DND-41 (cell line): ENCODE measurements around the gene PHF21B.

ENCODE experiments used
- ATAC-seq: fragments of 200-7000 bp; cut with Tn5 transposase; 3 replicates; pipeline ENCODE4 v1.9.1; 2021; ENCODE audit warnings: low read depth; ENCODE audit not compliant: insufficient read depth
- DNase-seq: peaks from one replicate; pipeline ENCODE4 v3.0.0-alpha.2; 2020
- H2AFZ ChIP-seq: 2 replicates; pipeline ENCODE4 v1.6.0; 2012; ENCODE audit warnings: low read depth, low read length
- H3K27ac ChIP-seq: 2 replicates; pipeline ENCODE4 v1.5.1; 2012; ENCODE audit warnings: low read length, inconsistent platforms
- H3K27me3 ChIP-seq: fragments of 200-600 bp; sonication (generic); 2 replicates; pipeline ENCODE4 v1.6.0; 2012; ENCODE audit warnings: low read length, mild to moderate bottlenecking, inconsistent platforms; ENCODE audit not compliant: insufficient read depth, poor library complexity
- H3K36me3 ChIP-seq: 2 replicates; pipeline ENCODE4 v1.5.1; 2012; ENCODE audit warnings: low read length, inconsistent platforms; ENCODE audit not compliant: insufficient read depth
- H3K4me1 ChIP-seq: 2 replicates; pipeline ENCODE4 v1.5.1; 2012; ENCODE audit warnings: mild to moderate bottlenecking, low read length; ENCODE audit not compliant: insufficient read depth
- H3K4me2 ChIP-seq: 2 replicates; pipeline ENCODE4 v1.6.0; 2012; ENCODE audit warnings: mild to moderate bottlenecking, moderate library complexity, low read length, inconsistent platforms; ENCODE audit not compliant: insufficient read depth
- H3K4me3 ChIP-seq, 2 experiments: fragments of 200-600 bp in 1 of 2; shearing (Covaris generic) in 1 of 2; 2 replicates each; pipeline ENCODE4 v1.5.1; 2012 to 2016; ENCODE audit warnings: inconsistent platforms in 2 of 2, low read length in 2 of 2, mild to moderate bottlenecking in 2 of 2, low read depth in 1 of 2, moderate library complexity in 1 of 2
- H3K79me2 ChIP-seq: 2 replicates; pipeline ENCODE4 v1.6.0; 2012; ENCODE audit warnings: low read length, inconsistent platforms; ENCODE audit not compliant: insufficient read depth
- H3K9ac ChIP-seq: 2 replicates; pipeline ENCODE4 v1.6.0; 2012; ENCODE audit warnings: low read depth, mild to moderate bottlenecking, inconsistent platforms, low read length, moderate library complexity
- H3K9me3 ChIP-seq: 2 replicates; pipeline ENCODE4 v1.5.1; 2012; ENCODE audit warnings: low read length, moderate library complexity, mild to moderate bottlenecking, inconsistent platforms; ENCODE audit not compliant: insufficient read depth, severe bottlenecking
- H4K20me1 ChIP-seq: 2 replicates; pipeline ENCODE4 v1.6.0; 2012; ENCODE audit warnings: low read length; ENCODE audit not compliant: insufficient read depth
- EZH2 ChIP-seq: IDR thresholded peaks from 3 replicates; pipeline ENCODE4 v1.6.1; 2012; ENCODE audit warnings: borderline replicate concordance, low read depth, mild to moderate bottlenecking, moderate library complexity, low read length, inconsistent platforms; ENCODE audit not compliant: severe bottlenecking
- TF ChIP-seq, protein P1 (sequence below): IDR thresholded peaks from 2 replicates; pipeline ENCODE4 v1.5.1; 2012; ENCODE audit warnings: borderline replicate concordance, low read length, moderate library complexity, mild to moderate bottlenecking; ENCODE audit not compliant: poor library complexity, severe bottlenecking; ENCODE audit errors: extremely low read depth

PHF21B gene

DNA sequence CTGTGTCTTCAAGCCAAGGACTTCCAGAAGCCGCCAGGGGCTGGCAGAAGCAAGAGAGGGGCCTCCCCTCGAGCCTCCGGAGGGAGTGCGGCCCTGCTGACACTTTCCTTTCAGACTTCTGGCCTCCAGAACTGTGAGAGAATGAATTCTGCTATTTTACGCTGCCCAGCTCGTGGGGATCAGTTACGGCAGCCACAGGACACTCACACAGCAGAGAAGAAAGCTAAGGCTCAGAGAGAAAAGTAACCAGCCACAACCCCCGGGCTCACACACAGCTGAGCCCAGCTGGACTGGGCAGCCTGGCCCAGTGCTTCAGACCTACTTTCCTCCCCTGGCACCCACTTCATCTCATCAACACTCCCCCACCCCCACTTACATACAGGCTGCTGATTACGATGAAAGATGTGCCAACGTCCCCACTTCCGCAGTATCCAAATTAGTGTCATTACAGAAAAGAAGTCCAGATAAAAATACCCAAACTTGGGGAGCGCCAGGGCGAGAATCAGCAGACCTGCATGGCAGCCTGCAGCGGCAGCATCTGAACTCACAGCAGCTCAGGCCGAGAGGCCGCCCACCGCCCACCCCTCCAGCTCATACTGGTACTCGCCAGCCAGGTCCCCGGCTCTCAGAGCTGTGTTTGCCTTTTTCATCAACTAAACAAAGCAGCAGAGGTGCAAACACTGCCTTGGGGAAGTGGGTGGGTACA lies 15.3 kb downstream of the PHF21B start:
- Histone ChIP-seq H4K20me1 (peaks cover 96% of the 10 kb centered on the region), H3K9ac (no peak overlapping the region), H2AFZ (no peak overlapping the region), H3K79me2 (peaks cover 98% of the 10 kb centered on the region), H3K9me3 (no peaks in the 10 kb centered on the region), H3K4me1 (peaks cover 4% of the 10 kb centered on the region; the same call in 1 of the 2 replicates), H3K36me3 (peaks cover 40% of the 10 kb centered on the region), H3K4me2 (no peak overlapping the region), H3K27ac (no peak overlapping the region), H3K4me3 (no peak overlapping the region), H3K27me3 (no peaks in the 10 kb centered on the region)
- ATAC-seq (no peak), DNase-seq (no peak)
- no peak for TF ChIP-seq EZH2
- TF ChIP-seq, protein P1, sequence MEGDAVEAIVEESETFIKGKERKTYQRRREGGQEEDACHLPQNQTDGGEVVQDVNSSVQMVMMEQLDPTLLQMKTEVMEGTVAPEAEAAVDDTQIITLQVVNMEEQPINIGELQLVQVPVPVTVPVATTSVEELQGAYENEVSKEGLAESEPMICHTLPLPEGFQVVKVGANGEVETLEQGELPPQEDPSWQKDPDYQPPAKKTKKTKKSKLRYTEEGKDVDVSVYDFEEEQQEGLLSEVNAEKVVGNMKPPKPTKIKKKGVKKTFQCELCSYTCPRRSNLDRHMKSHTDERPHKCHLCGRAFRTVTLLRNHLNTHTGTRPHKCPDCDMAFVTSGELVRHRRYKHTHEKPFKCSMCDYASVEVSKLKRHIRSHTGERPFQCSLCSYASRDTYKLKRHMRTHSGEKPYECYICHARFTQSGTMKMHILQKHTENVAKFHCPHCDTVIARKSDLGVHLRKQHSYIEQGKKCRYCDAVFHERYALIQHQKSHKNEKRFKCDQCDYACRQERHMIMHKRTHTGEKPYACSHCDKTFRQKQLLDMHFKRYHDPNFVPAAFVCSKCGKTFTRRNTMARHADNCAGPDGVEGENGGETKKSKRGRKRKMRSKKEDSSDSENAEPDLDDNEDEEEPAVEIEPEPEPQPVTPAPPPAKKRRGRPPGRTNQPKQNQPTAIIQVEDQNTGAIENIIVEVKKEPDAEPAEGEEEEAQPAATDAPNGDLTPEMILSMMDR, result no peak

DNA sequence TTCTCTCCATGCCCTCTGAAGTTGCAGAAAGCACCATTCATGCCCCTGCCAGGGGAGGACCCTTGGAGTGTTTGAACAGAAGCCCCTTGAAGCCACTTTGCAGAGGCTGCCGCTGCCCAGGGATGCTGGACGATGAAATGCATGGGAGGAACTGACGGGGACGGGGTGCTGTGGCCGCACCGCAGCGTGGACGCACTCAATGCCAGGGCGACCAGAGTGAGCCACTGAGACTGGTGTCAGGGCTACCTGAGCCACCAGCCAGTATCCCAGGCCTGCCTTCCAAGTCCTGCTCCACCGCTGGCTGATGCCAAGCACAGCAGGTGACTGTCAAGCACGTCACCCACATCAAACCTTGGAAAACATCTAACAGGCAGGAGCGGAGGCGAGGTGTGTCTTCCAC lies 17.6 kb downstream of the PHF21B start:
- no peaks in the 10 kb centered on the region for H3K4me1 ChIP-seq
- no peak overlapping the region for H3K4me2 ChIP-seq
- no peak for ATAC-seq
- H3K4me3 ChIP-seq, result no peak overlapping the region
- H3K27me3 ChIP-seq, result no peaks in the 10 kb centered on the region
- no peak overlapping the region for H3K9ac ChIP-seq
- TF ChIP-seq, protein P1, result no peak
- TF ChIP-seq EZH2, result no peak
- DNase-seq, result no peak
- H3K79me2 ChIP-seq, result peaks cover 97% of the 10 kb centered on the region
- no peaks in the 10 kb centered on the region for H3K9me3 ChIP-seq
- H3K27ac ChIP-seq, result no peak overlapping the region
- peaks cover 39% of the 10 kb centered on the region for H3K36me3 ChIP-seq
- H2AFZ ChIP-seq, result no peak overlapping the region
- H4K20me1 ChIP-seq, result peaks cover 93% of the 10 kb centered on the region

DNA sequence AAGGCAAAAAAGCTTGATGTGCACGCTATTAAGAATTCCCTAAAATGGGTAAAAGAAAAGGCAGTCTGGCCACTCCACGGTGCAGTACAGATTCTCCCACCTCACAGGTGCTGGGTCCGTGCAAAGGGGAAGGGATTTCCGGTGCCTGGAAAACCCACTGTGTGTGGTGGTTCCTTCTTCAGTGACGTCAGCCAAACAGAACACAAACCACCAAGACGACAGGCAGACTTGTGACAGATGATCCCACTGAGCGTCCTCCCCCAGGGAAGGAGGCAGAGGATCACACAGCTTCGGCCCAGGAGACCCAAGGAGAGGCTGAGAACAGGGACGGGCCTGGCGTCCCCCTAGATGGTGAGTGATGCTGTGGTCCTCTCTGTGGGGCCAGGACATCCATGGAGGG lies 18.6 kb downstream of the PHF21B start:
- no peaks in the 10 kb centered on the region for H3K9me3 ChIP-seq
- TF ChIP-seq, protein P1, result no peak
- no peak for TF ChIP-seq EZH2
- no peaks in the 10 kb centered on the region for H3K27me3 ChIP-seq
- H3K9ac ChIP-seq, result no peak overlapping the region
- H3K27ac ChIP-seq, result no peak overlapping the region
- no peak for DNase-seq
- no peak for ATAC-seq
- no peak overlapping the region for H3K4me3 ChIP-seq
- no peak overlapping the region for H3K4me2 ChIP-seq
- peaks cover 92% of the 10 kb centered on the region for H4K20me1 ChIP-seq
- peaks cover 97% of the 10 kb centered on the region for H3K79me2 ChIP-seq
- H2AFZ ChIP-seq, result no peak overlapping the region
- H3K36me3 ChIP-seq, result peaks cover 38% of the 10 kb centered on the region
- no peaks in the 10 kb centered on the region for H3K4me1 ChIP-seq
